ENCODE results near the gene CNTNAP4.

The CNTNAP4 gene

DNA sequence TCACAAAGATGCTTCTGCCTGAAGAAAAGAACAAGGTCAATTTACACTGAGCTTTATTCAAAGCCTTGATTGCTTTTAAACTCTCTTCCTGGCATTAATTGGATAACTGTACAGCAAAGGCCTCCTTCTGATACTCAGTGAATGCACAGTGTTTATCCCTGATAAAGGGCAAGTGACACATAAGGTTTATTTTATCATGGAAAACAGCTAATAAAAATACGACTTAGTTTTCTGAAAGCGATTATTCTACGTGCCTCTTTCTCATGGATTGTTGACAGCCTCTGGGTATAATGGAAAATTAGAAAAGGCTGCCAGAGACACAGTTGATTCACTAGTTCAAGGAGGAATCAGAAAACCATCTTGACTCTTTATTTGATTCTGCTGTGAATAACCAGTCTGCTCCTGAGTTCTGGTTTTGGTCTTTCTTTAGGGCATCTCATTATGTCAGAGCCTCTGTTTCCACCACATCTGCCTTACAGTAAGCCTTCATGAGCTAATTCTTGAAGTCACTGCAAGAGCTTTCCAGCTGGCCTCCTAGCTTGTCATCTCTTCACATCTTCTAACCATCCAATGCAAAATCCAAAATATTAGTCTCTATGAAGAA, 212.9 kb downstream of the CNTNAP4 start:
- DNase-seq (ENCODE audit: low spot score): no peak

- DNase-seq (ENCODE audit: low spot score): no peak
These were observed 222.8 kb downstream of the CNTNAP4 start for GRCh38 chr16:76500006-76500405.

DNA sequence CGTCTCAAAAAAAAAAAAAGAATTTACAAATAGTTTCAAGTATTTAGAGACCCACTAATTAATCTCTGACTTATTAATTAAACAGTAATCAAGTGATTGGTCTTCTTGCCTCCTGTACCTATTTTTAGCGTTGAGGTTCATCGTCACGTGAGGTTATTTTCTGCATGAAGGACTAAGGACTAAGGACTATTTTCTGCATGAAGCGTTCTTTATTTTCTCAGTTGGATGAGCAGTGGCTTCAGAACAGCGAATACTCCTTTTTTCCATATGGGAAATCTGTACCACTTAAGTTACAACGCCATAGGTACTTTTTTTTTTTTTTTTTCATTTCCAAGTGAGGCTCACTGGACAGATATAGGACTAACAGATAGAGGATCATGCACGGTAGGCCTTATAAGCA, 224.9 kb downstream of the CNTNAP4 start:
- no peak for DNase-seq (ENCODE audit: low spot score)

- no peak for DNase-seq (ENCODE audit: low spot score)
These were observed 225.4 kb downstream of the CNTNAP4 start for GRCh38 chr16:76502555-76502954.

- DNase-seq (ENCODE audit: low spot score): no peak
These were observed 225.9 kb downstream of the CNTNAP4 start for GRCh38 chr16:76503091-76503490.

GRCh38 chr16:76511203-76511602, 234.0 kb downstream of the CNTNAP4 start:
- no peak for DNase-seq (ENCODE audit: low spot score)

- DNase-seq (ENCODE audit: low spot score): no peak
These were observed 241.6 kb downstream of the CNTNAP4 start for GRCh38 chr16:76518781-76519180.

DNA sequence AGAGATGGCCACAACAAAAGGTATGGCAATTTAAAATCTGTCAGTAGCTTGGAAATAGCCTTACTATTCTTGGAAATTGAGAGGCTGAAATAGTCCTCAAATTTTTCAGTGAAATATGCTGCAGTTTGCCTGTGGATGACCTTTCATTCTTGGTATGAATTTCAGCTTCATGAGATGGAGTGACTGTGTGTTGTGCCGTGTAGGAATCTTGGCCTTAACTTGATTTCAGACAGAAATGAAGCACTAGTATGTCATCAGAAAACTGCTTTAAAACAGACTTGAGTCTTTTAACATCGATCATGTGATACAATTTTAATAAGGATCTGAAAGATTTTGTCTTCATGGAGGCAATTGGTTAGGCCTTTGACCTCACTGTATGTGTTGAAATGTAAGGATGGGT, 247.2 kb downstream of the CNTNAP4 start:
- no peak for DNase-seq (ENCODE audit: low spot score)

DNA sequence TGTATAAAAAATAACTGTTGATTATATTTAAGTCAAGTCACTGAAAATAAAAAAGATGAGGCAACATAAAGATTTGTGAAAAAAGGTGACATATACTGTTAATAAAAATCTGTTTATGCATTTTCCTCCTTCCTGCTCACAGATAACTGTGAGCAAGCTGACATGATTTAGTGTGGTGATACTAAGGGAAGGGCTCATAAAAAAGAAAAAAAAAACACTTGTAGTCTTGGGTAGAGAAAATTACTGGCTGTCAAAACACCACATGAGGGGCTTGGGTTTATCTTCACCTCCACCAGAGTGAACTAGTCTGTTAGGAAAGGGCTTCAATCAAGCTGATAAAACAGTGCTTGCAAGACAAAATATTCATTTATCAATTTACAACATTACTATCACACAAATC, 247.6 kb downstream of the CNTNAP4 start:
- no peak for DNase-seq (ENCODE audit: low spot score)

GRCh38 chr16:76527244-76527643, 250.0 kb downstream of the CNTNAP4 start:
- DNase-seq (ENCODE audit: low spot score): no peak

- DNase-seq (ENCODE audit: low spot score): no peak
These were observed 251.9 kb downstream of the CNTNAP4 start for GRCh38 chr16:76529120-76529519.

- DNase-seq (ENCODE audit: low spot score): no peak
These were observed 254.0 kb downstream of the CNTNAP4 start for GRCh38 chr16:76531236-76531635.

DNA sequence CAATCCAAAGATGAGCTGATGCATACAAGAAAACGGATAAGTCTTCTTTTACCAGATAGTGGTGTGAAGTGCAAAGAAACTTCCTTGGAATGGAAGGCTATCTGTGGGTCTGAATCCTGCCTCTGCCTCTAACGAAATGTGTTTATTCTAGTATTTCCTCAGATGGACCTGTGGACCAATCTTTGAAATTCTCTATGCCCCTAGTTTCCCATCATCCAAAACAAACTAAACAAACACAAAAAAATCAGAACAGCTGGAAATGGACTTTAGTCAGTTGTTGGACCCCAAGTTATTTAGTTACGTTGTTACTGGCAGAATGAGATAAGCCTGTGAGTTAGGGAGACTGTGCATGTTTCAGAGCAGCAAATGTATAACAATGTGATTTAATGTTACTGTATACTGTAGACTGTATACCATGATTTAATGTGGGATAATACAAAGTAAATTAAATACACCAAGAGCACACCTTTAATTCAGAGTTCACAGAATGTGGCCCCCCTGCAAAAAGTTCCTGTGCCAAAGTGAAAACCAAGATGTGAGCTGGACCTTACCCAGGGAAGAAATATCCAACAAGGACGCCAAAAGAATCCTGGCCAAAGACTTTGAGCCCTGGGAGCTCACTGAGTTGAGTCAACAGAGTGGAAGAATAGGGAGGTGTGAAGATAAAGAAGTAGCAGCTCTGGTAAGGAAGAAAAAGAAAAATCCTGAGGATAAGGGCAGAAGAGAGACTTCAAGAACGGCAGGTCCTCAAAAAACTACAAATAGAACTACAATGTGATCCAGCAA, 255.2 kb downstream of the CNTNAP4 start:
- no peak for DNase-seq (ENCODE audit: low spot score)

- DNase-seq (ENCODE audit: low spot score): no peak
These were observed 262.4 kb downstream of the CNTNAP4 start for GRCh38 chr16:76539609-76540008.

DNA sequence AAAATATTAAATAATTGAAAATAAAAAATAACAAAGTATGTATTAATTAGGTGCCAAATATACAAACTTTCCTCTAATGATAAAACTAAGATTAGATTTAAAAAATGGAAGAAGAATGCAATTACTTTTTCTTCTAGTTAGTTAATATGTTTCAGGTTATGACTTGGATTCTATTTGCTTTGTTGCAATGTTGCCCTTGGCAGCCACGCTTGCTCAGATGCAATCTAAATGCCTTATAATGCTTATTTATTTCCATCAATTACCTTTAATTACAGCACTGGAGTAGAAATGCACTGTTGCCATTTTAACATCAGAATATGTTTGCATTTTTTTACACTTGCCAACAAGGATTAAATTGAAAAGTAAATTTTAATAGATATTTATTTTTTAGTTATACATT, 263.9 kb downstream of the CNTNAP4 start:
- no peak for DNase-seq (ENCODE audit: low spot score)

DNA sequence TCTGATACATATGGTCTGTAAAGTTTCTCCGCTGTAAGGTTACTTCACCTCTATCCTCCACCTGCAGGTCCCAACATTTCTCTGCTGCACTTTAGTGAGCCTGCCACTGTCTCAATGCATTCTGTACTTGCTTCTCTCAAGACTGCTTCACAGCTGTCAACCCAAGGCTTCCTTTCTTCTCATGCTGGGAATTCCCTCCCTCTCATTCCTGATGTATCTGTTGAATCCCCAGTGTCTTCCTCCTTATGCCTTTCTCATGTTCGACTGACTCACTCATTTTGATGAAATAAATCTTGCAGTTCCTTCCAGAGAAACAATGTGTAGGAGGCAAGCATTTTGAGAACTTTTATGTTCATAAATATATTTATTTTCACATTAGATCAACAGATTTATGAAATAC, 288.3 kb downstream of the CNTNAP4 start:
- no peak for DNase-seq (ENCODE audit: low spot score)

DNA sequence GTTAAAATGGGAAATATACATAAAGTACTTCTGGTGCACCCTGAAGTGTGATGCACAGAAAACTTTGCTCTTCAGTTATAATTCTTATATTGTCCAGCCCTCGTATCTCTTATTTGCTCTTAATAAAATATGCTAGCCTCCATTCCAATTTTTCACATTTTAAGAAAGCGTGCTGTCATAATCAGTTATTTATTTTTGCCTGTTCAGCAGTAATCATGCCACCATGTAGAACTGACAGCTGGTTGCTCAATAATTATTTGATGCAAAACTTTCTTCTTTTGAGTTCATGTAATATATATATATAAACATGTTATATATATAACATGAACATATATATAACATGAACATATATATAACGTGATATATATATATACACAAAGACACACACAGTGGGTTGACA, 294.6 kb downstream of the CNTNAP4 start:
- DNase-seq (ENCODE audit: low spot score): no peak

- no peak for DNase-seq (ENCODE audit: low spot score)
These were observed 296.1 kb downstream of the CNTNAP4 start for GRCh38 chr16:76573281-76573680.

DNA sequence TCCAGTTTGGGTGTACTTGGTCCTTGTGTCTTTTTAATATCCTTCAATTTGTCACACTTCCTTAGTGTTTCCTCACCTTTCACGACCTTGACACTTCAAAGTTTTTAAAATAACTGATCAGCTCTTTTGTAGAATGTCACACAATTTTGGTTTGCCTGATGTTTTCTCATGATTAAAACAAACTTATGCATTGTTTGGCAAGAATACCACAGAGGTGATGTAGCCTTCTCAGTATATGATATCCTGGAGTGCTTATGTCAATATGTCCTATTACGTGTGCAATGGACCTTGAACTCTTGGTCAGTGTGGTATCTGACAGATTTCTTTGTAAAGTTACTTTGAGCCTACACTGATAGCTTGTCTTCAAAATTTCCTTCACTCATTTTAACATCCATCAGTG, 297.4 kb downstream of the CNTNAP4 start:
- DNase-seq (ENCODE audit: low spot score): no peak

DNA sequence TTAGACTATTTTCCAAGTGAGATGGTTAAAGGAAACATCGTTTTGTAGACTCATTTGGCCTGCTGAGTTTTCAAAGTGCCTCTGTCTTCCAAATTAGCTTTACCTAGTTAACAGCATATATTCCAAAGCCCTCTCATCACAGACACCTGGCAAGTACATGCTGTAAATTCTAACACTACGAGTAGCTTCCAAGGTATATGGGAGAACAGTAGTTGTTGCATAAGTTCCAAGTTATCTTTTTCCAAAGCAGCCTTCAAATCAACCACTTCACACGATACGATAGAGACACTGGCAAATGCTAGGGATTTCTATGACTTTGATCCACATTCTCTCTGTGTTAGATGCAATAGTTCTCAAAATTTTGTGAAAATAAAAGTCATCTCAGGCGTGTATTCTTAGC, 299.3 kb downstream of the CNTNAP4 start:
- DNase-seq (ENCODE audit: low spot score): no peak

GRCh38 chr16:76577003-76577402, 299.8 kb downstream of the CNTNAP4 start:
- DNase-seq (ENCODE audit: low spot score): no peak

- no peak for DNase-seq (ENCODE audit: low spot score)
These were observed 302.2 kb downstream of the CNTNAP4 start for GRCh38 chr16:76579277-76579922.

GRCh38 chr16:76583466-76583865, 306.3 kb downstream of the CNTNAP4 start:
- no peak for DNase-seq (ENCODE audit: low spot score)
